Measurements from ENCODE around the gene LRTM1. TPM values are rescaled to one million over a fixed set of nuclear protein-coding genes. Genes with fewer than 3 reads are reported as not detected.

Gene LRTM1
- total RNA-seq, 1 donor from 2014 or later = not detected

- DNase-seq (ENCODE audit: low spot score) = no peak
- intact Hi-C loops (cut with DNase I) = no loop called here
- no peak for ATAC-seq
Measured at GRCh38 chr3:54949491-54950044, 21.7 kb upstream of the LRTM1 start.

- intact Hi-C loops (cut with DNase I) = no loop called here
- DNase-seq (ENCODE audit: low spot score) (no peak), ATAC-seq (no peak)
Measured at GRCh38 chr3:54941690-54942362, 14.0 kb upstream of the LRTM1 start.

- intact Hi-C loops (cut with DNase I) = no loop called here
Measured at GRCh38 chr3:54940971-54941370, 13.1 kb upstream of the LRTM1 start.

GRCh38 chr3:54939557-54940300 lies 11.9 kb upstream of the LRTM1 start:
- intact Hi-C loops (cut with DNase I) = no loop called here
- ATAC-seq (no peak), DNase-seq (ENCODE audit: low spot score) (no peak)

More at GRCh38 chr3:54940971-54941370, 13.1 kb upstream of the LRTM1 start:
- DNase-seq (ENCODE audit: low spot score) (no peak), ATAC-seq (no peak)

- no peak for ATAC-seq
- intact Hi-C loops (cut with DNase I) = no loop called here
Measured at GRCh38 chr3:54936561-54936960, 8.7 kb upstream of the LRTM1 start.

GRCh38 chr3:54935869-54936268 lies 8.0 kb upstream of the LRTM1 start:
- intact Hi-C loops (cut with DNase I) = no loop called here
- DNase-seq (ENCODE audit: low spot score) = no peak
- no peak for ATAC-seq

More at GRCh38 chr3:54936561-54936960, 8.7 kb upstream of the LRTM1 start:
- DNase-seq (ENCODE audit: low spot score) = no peak

- intact Hi-C loops (cut with DNase I) = no loop called here
- no peak for ATAC-seq
- no peak for DNase-seq (ENCODE audit: low spot score)
Measured at GRCh38 chr3:54932606-54933005, 4.7 kb upstream of the LRTM1 start.

- ATAC-seq (no peak), DNase-seq (ENCODE audit: low spot score) (no peak)
- intact Hi-C loops (cut with DNase I) = no loop called here
Measured at GRCh38 chr3:54931182-54931581, 3.3 kb upstream of the LRTM1 start.

GRCh38 chr3:54918516-54918915 lies 9.3 kb downstream of the LRTM1 start:
- ATAC-seq (no peak), DNase-seq (ENCODE audit: low spot score) (no peak)
- intact Hi-C loops (cut with DNase I) = no loop called here

GRCh38 chr3:54917862-54918261 lies 10.0 kb downstream of the LRTM1 start:
- intact Hi-C loops (cut with DNase I) = no loop called here
- DNase-seq (ENCODE audit: low spot score) (no peak), ATAC-seq (no peak)

GRCh38 chr3:54917174-54917573 lies 10.7 kb downstream of the LRTM1 start:
- no peak for ATAC-seq
- no peak for DNase-seq (ENCODE audit: low spot score)
- intact Hi-C loops (cut with DNase I) = no loop called here

- ATAC-seq (no peak), DNase-seq (ENCODE audit: low spot score) (no peak)
- intact Hi-C loops (cut with DNase I) = no loop called here
Measured at GRCh38 chr3:54916732-54917131, 11.1 kb downstream of the LRTM1 start.

GRCh38 chr3:54915976-54916375 lies 11.9 kb downstream of the LRTM1 start:
- ATAC-seq (no peak), DNase-seq (ENCODE audit: low spot score) (no peak)

GRCh38 chr3:54915181-54915580 lies 12.7 kb downstream of the LRTM1 start:
- intact Hi-C loops (cut with DNase I) = no loop called here
- no peak for ATAC-seq
- DNase-seq (ENCODE audit: low spot score) = no peak

More at GRCh38 chr3:54915976-54916375, 11.9 kb downstream of the LRTM1 start:
- intact Hi-C loops (cut with DNase I) = no loop called here

GRCh38 chr3:54914180-54914579 lies 13.7 kb downstream of the LRTM1 start:
- intact Hi-C loops (cut with DNase I) = no loop called here
- ATAC-seq (no peak), DNase-seq (ENCODE audit: low spot score) (no peak)

- DNase-seq (ENCODE audit: low spot score) (no peak), ATAC-seq (no peak)
- intact Hi-C loops (cut with DNase I) = no loop called here
Measured at GRCh38 chr3:54909191-54909590, 18.7 kb downstream of the LRTM1 start.

- intact Hi-C loops (cut with DNase I) = no loop called here
- ATAC-seq = no peak
- DNase-seq (ENCODE audit: low spot score) = no peak
Measured at GRCh38 chr3:54906763-54907162, 21.1 kb downstream of the LRTM1 start.

- intact Hi-C loops (cut with DNase I) = no loop called here
- ATAC-seq (no peak), DNase-seq (ENCODE audit: low spot score) (no peak)
Measured at GRCh38 chr3:54905920-54906319, 21.9 kb downstream of the LRTM1 start.

- intact Hi-C loops (cut with DNase I) = no loop called here
- DNase-seq (ENCODE audit: low spot score) (no peak), ATAC-seq (no peak)
Measured at GRCh38 chr3:54905261-54905888, 22.5 kb downstream of the LRTM1 start.
